GM23248 (cell line): ENCODE data around the gene ZSWIM6. TPM values are rescaled to one million over a fixed set of nuclear protein-coding genes. Genes with fewer than 3 reads are reported as not detected.

Experiments
- DNase-seq: peaks from one replicate; pipeline ENCODE4 v3.0.0-alpha.2; 2015
- H2AFZ ChIP-seq: fragments of 200-600 bp; sonication (generic); 2 replicates; pipeline ENCODE4 v1.6.1; 2016; ENCODE audit warnings: antibody characterized with exemption
- H3F3A ChIP-seq: fragments of 200-600 bp; sonication (generic); 2 replicates; pipeline ENCODE4 v1.6.1; 2016; ENCODE audit warnings: mild to moderate bottlenecking, antibody characterized with exemption, mixed run types; ENCODE audit not compliant: insufficient read depth
- H3K27ac ChIP-seq: fragments of 200-600 bp; sonication (generic); 2 replicates; pipeline ENCODE4 v1.5.1; 2016; ENCODE audit warnings: mild to moderate bottlenecking
- H3K27me3 ChIP-seq: fragments of 200-600 bp; sonication (generic); replicated peaks from 2 replicates; pipeline ENCODE4 v1.6.1; 2016; ENCODE audit warnings: mild to moderate bottlenecking; ENCODE audit not compliant: insufficient read depth
- H3K36me3 ChIP-seq: fragments of 200-600 bp; sonication (generic); 2 replicates; pipeline ENCODE4 v1.6.1; 2016; ENCODE audit warnings: low read depth, mild to moderate bottlenecking
- H3K4me1 ChIP-seq: fragments of 200-600 bp; sonication (generic); 2 replicates; pipeline ENCODE4 v1.6.1; 2016; ENCODE audit warnings: mild to moderate bottlenecking; ENCODE audit not compliant: insufficient read depth
- H3K4me2 ChIP-seq: fragments of 200-600 bp; sonication (generic); one replicate; pipeline ENCODE4 v1.6.1; 2016; ENCODE audit warnings: mild to moderate bottlenecking; ENCODE audit not compliant: unreplicated experiment
- H3K4me3 ChIP-seq: fragments of 200-600 bp; sonication (generic); 2 replicates; pipeline ENCODE4 v1.5.1; 2016; ENCODE audit warnings: mild to moderate bottlenecking
- H3K79me2 ChIP-seq: fragments of 200-600 bp; sonication (generic); 2 replicates; pipeline ENCODE4 v1.6.1; 2016; ENCODE audit warnings: mild to moderate bottlenecking; ENCODE audit not compliant: insufficient read depth
- H3K9ac ChIP-seq: fragments of 200-600 bp; sonication (generic); 2 replicates; pipeline ENCODE4 v1.6.1; 2016; ENCODE audit warnings: mild to moderate bottlenecking
- H3K9me2 ChIP-seq: fragments of 200-600 bp; sonication (generic); 2 replicates; pipeline ENCODE4 v1.6.1; 2016; ENCODE audit warnings: mixed run types, mild to moderate bottlenecking, moderate library complexity; ENCODE audit not compliant: insufficient read depth
- H3K9me3 ChIP-seq: fragments of 200-600 bp; sonication (generic); one replicate; pipeline ENCODE4 v1.6.1; 2017; ENCODE audit warnings: low read depth
- H4K20me1 ChIP-seq: fragments of 200-600 bp; sonication (generic); 2 replicates; pipeline ENCODE4 v1.6.0; 2016; ENCODE audit not compliant: insufficient read depth
- EZH2 ChIP-seq: fragments of 200-600 bp; sonication (generic); IDR thresholded peaks from 2 replicates; pipeline ENCODE4 v1.6.1; 2018; ENCODE audit warnings: antibody characterized with exemption, mild to moderate bottlenecking; ENCODE audit not compliant: insufficient read depth, poor library complexity, severe bottlenecking
- EZH2phosphoT487 ChIP-seq: fragments of 200-600 bp; sonication (generic); IDR thresholded peaks from 2 replicates; pipeline ENCODE4 v1.6.1; 2018; ENCODE audit warnings: antibody characterized with exemption, moderate library complexity, mild to moderate bottlenecking, low read depth; ENCODE audit not compliant: insufficient read depth
- WGBS, 2 experiments: methylation state at CpG; one replicate each; pipeline ENCODE4 v1.1.6; 2015 to 2017; ENCODE audit warnings: low lambda C conversion rate in 2 of 2, low coverage in 1 of 2; ENCODE audit errors: missing lambda C conversion rate in 2 of 2; 5-methylcytosine and 5-hydroxymethylcytosine counted together
- in situ Hi-C: fragments of 300-500 bp; cut with MboI; formaldehyde crosslinking; loops from 2 replicates; pipeline ENCODE4 v1.15.0; 2020
- polyA plus RNA-seq: library from polyadenylated mRNA; unstranded; fragments of >200 nt; fragmentation: Nextera tagmentation; extraction: Ambion mirVana; gene quantifications from 2 replicates; pipeline ENCODE4 v1.2.1, GENCODE V29; 2016
- total RNA-seq: library from RNA; depleted of rRNA; stranded (reverse); fragments of >200 nt; shearing (Covaris generic); gene quantifications from 2 replicates; pipeline ENCODE4 v1.2.3, GENCODE V29; 2014

The ZSWIM6 gene
- total and polyA plus RNA-seq, 2 experiments from 2014 or later, result 1.5 to 4.8 TPM

GRCh38 chr5:61351733-61352132 lies 19.7 kb downstream of the ZSWIM6 start:
- no peak overlapping the region for H3K9ac ChIP-seq
- in situ Hi-C loops, result no loop called here
- H3K9me2 ChIP-seq, result no peaks in the 10 kb centered on the region
- H3K27ac ChIP-seq, result no peak overlapping the region
- no peak overlapping the region for H2AFZ ChIP-seq
- peaks cover 3% of the 10 kb centered on the region; the same call in 1 of the 2 replicates for H3K4me1 ChIP-seq
- no peak for DNase-seq
- no peaks in the 10 kb centered on the region for H3F3A ChIP-seq
- H3K36me3 ChIP-seq, result no peaks in the 10 kb centered on the region
- TF ChIP-seq EZH2 (no peak), EZH2phosphoT487 (no peak)
- peaks cover 99% of the 10 kb centered on the region for H3K79me2 ChIP-seq
- WGBS, 2 experiments, result 95 to 98% methylated on average over 2 of the region's 2 CpGs
- no peaks in the 10 kb centered on the region for H3K9me3 ChIP-seq
- H3K27me3 ChIP-seq, result no peaks in the 10 kb centered on the region
- H4K20me1 ChIP-seq, result peaks cover 35% of the 10 kb centered on the region; the same call in 1 of the 2 replicates
- H3K4me3 ChIP-seq, result no peak overlapping the region
- H3K4me2 ChIP-seq, result no peak overlapping the region

GRCh38 chr5:61352180-61352579 lies 20.1 kb downstream of the ZSWIM6 start:
- H3K9me2 ChIP-seq, result no peaks in the 10 kb centered on the region
- TF ChIP-seq EZH2, result no peak
- TF ChIP-seq EZH2phosphoT487, result no peak
- no peaks in the 10 kb centered on the region for H3K27me3 ChIP-seq
- H2AFZ ChIP-seq, result no peak overlapping the region
- H3K4me2 ChIP-seq, result no peak overlapping the region
- no peaks in the 10 kb centered on the region for H3K4me1 ChIP-seq
- no peaks in the 10 kb centered on the region for H3F3A ChIP-seq
- no peak overlapping the region for H3K9ac ChIP-seq
- H3K36me3 ChIP-seq, result no peaks in the 10 kb centered on the region
- no peaks in the 10 kb centered on the region for H3K9me3 ChIP-seq
- in situ Hi-C loops, result no loop called here
- no peak overlapping the region for H3K27ac ChIP-seq
- H3K79me2 ChIP-seq, result peaks cover 99% of the 10 kb centered on the region
- H4K20me1 ChIP-seq, result peaks cover 39% of the 10 kb centered on the region; the same call in 1 of the 2 replicates
- DNase-seq, result no peak
- no peak overlapping the region for H3K4me3 ChIP-seq

GRCh38 chr5:61352612-61353156 lies 20.6 kb downstream of the ZSWIM6 start:
- H4K20me1 ChIP-seq, result peaks cover 35% of the 10 kb centered on the region; the same call in 1 of the 2 replicates
- 81 to 95% methylated on average over 3 of the region's 3 CpGs for WGBS, 2 experiments
- no peak overlapping the region for H3K27ac ChIP-seq

DNA sequence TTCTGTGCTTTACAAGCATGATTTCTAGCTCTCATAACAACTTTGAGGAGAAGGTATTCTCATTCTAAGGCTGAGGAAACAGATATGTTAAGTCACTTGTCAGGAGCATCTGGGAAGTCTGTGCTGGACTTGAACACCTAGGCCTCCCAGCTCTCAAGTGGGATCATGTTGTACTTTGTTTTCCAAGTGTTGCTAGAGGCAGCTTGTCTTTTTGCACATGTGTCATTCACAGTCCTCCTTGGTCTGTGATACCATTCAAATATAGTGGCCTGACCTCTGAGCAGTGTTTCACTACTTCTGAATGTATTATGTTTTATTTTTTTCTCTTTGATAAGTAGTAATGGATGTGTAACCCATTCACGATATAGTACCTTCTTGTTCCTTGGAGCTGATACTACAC lies 21.2 kb downstream of the ZSWIM6 start:
- H3K4me2 ChIP-seq, result no peak overlapping the region
- H3K36me3 ChIP-seq, result no peaks in the 10 kb centered on the region
- no peak for DNase-seq
- no peak overlapping the region for H3K4me3 ChIP-seq
- no peaks in the 10 kb centered on the region for H3K9me3 ChIP-seq
- no peaks in the 10 kb centered on the region for H3K27me3 ChIP-seq
- no peaks in the 10 kb centered on the region for H3K4me1 ChIP-seq
- 97 to 100% methylated on average over 1 of the region's 1 CpG for WGBS, 2 experiments
- no peak overlapping the region for H3K27ac ChIP-seq
- no peaks in the 10 kb centered on the region for H3K9me2 ChIP-seq
- in situ Hi-C loops, result no loop called here
- H2AFZ ChIP-seq, result no peak overlapping the region
- H3K79me2 ChIP-seq, result peaks cover 99% of the 10 kb centered on the region
- no peak overlapping the region for H3K9ac ChIP-seq
- TF ChIP-seq EZH2phosphoT487 (no peak), EZH2 (no peak)
- H3F3A ChIP-seq, result no peaks in the 10 kb centered on the region
- H4K20me1 ChIP-seq, result peaks cover 33% of the 10 kb centered on the region; the same call in 1 of the 2 replicates

More at GRCh38 chr5:61352612-61353156, 20.6 kb downstream of the ZSWIM6 start:
- Histone ChIP-seq H3K36me3 (no peaks in the 10 kb centered on the region), H2AFZ (no peak overlapping the region), H3K4me1 (no peaks in the 10 kb centered on the region), H3F3A (no peaks in the 10 kb centered on the region), H3K4me2 (no peak overlapping the region), H3K4me3 (no peak overlapping the region), H3K9me2 (no peaks in the 10 kb centered on the region), H3K79me2 (peaks cover 99% of the 10 kb centered on the region), H3K27me3 (no peaks in the 10 kb centered on the region), H3K9ac (no peak overlapping the region), H3K9me3 (no peaks in the 10 kb centered on the region)
- in situ Hi-C loops, result no loop called here
- no peak for TF ChIP-seq EZH2phosphoT487
- no peak for TF ChIP-seq EZH2
- DNase-seq, result no peak

DNA sequence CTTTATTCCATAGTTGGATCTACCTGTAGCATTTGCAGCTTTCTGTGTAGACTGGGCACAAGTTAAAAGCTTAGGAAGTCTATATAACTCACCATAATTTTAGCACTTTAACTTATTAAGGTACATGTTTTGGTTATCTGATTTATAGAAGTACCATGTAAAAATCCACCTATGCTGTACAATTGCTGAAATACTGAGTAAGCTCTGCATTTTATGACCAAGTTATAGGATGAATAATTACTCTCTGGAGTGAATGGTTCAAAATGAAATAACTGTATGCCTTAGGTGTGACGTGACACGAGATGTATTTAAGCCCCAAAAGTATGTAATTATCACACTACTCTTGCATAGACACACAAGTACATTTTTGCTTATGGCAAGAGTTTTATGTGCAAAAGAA lies 22.1 kb downstream of the ZSWIM6 start:
- H3K4me1 ChIP-seq, result no peaks in the 10 kb centered on the region
- H2AFZ ChIP-seq, result no peak overlapping the region
- 96 to 100% methylated on average over 2 of the region's 2 CpGs for WGBS, 2 experiments
- no peaks in the 10 kb centered on the region for H3F3A ChIP-seq
- peaks cover 23% of the 10 kb centered on the region; the same call in 1 of the 2 replicates for H4K20me1 ChIP-seq
- in situ Hi-C loops, result no loop called here
- H3K4me2 ChIP-seq, result no peak overlapping the region
- H3K9ac ChIP-seq, result no peak overlapping the region
- H3K9me2 ChIP-seq, result no peaks in the 10 kb centered on the region
- no peak overlapping the region for H3K4me3 ChIP-seq
- H3K27ac ChIP-seq, result no peak overlapping the region
- no peaks in the 10 kb centered on the region for H3K9me3 ChIP-seq
- TF ChIP-seq EZH2, result no peak
- no peak for TF ChIP-seq EZH2phosphoT487
- H3K27me3 ChIP-seq, result no peaks in the 10 kb centered on the region
- no peaks in the 10 kb centered on the region for H3K36me3 ChIP-seq
- H3K79me2 ChIP-seq, result peaks cover 99% of the 10 kb centered on the region
- no peak for DNase-seq
